ENCODE measurements around the gene KIAA1614. TPM values are rescaled to one million over a fixed set of nuclear protein-coding genes. Genes with fewer than 3 reads are reported as not detected.

KIAA1614 gene
- total RNA-seq, 1 donor from 2014 or later = 0.16 TPM

DNA sequence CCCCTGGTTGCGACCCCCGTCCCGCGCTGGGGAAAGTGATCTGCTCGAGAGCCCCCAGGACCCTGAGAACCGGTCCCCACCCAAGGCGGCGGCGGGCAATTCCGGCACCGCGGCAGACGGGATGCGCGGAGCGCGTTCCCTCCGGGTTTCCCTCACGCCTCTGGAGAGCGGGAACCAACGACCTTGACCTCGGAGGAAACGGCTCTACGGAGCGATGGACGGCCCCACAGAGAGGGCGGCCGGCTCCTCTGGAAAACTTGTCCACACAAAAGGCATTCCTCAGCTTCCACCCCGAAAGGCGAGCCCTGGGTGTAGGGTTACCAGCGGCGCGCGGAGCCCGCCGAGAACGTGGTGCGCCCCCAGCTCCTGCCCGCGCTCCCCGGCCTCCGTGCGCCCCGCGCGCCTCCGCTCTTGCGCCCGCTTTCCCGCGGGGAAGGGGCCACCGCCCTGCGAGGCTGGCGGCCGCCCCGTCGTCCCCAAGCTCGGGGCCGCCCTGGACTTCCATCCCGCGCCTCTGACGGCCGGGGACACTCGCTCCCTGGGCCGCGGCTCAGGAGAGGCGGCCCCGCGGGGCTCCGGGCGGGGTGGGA is 391 bp upstream of the KIAA1614 start:
- H3K9me3 Mint-ChIP-seq = no peaks in the 10 kb centered on the region
- intact Hi-C loops (cut with micrococcal nuclease) = no loop called here
- DNase-seq = no peak
- peaks cover 41% of the 10 kb centered on the region for H3K27me3 Mint-ChIP-seq
- H3K36me3 Mint-ChIP-seq (ENCODE audit: low read depth) = no peaks in the 10 kb centered on the region
- H3K27ac Mint-ChIP-seq = no peak overlapping the region
- H3K4me1 Mint-ChIP-seq = peaks cover 15% of the 10 kb centered on the region
- peak overlapping the region; percentile 66 for H3K4me3 Mint-ChIP-seq

DNA sequence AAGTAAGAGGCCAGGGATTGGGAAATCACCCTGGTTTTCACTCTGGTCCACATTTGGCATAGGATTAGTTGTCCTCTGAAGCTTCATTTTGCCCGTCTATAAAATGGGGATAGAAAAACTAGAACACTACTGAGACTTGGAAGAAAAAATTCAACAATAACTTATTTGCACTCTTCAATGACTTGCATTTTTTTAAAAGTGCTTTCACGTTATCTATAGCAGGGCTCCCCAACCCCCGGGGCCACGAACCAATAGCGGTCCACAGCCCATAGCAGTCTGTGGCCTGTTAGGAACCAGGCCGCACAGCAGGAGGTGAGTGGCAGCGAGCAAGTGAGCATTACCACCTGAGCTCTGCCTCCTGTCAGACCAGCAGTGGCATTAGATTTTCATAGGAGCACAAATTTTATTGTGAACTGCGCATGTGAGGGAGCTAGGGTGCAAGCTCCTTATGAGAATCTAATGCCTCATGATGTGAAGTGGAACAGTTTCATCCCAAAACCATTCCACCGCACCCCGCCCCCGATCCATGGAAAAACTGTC is 2.8 kb downstream of the KIAA1614 start:
- Mint-ChIP-seq H3K9me3 (no peaks in the 10 kb centered on the region), H3K27ac (no peak overlapping the region), H3K4me3 (no peak overlapping the region), H3K36me3 (ENCODE audit: low read depth) (no peaks in the 10 kb centered on the region), H3K4me1 (peaks cover 5% of the 10 kb centered on the region), H3K27me3 (peaks cover 37% of the 10 kb centered on the region)
- no peak for DNase-seq
- intact Hi-C loops (cut with micrococcal nuclease) = no loop called here

DNA sequence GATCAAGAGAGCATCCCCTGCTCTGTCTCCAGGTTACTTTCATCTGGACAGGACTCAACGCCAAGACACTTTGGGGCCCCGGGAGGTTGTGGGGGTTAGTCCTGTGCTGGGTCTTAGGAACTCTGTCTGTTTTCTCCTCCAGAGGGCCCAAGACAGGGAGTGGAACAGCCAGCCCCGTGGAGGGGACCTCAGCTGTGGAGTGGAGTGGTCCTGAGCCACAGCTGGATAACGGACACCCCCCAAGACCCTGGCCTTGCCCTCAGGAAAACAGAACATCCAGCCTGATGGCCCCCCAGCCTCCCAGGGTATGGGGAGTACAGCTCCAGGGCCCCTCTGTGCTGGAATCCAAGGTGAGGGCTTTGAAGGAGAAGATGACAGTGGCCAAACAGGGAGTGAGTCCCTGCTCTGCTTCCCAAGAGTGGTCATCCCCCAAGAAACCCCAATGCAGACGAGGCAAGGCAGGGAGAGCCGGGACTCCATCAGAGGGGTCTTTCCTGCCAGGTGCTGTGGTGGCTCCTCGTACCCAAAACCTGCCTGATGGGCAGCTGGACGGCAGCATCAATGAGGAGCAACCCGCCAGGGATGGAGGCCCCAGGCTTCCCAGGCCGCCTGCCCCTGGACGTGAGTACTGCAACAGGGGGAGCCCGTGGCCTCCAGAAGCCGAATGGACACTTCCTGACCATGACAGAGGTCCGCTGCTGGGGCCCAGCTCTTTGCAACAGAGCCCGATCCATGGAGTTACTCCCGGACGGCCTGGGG is 3.5 kb downstream of the KIAA1614 start:
- no peak for DNase-seq
- H3K36me3 Mint-ChIP-seq (ENCODE audit: low read depth) = no peaks in the 10 kb centered on the region
- H3K27me3 Mint-ChIP-seq = peaks cover 33% of the 10 kb centered on the region
- H3K9me3 Mint-ChIP-seq = no peaks in the 10 kb centered on the region
- no peak overlapping the region for H3K4me3 Mint-ChIP-seq
- intact Hi-C loops (cut with micrococcal nuclease) = no loop called here
- no peak overlapping the region for H3K27ac Mint-ChIP-seq
- H3K4me1 Mint-ChIP-seq = peaks cover 5% of the 10 kb centered on the region

DNA sequence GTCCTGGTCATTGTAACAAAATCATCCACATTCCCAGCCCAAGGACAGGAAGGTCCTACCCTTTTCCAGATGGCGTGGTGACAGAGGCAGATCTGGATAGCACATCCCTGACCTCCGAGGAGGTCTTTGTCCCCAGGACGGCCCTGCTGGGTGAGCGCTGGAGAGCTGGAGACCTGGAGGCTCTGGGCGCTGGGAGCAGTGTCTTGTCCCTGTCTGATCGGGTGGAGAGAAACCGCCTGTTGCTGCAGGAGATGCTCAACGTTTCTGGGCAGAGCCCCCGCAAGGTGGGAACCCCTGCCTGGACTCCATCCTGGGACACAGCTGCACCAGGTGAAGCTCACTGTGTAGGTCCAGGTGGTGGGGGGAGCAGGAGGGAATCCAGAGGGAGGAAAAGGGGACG is 4.1 kb downstream of the KIAA1614 start:
- intact Hi-C loops (cut with micrococcal nuclease) = no loop called here
- DNase-seq = no peak
- H3K36me3 Mint-ChIP-seq (ENCODE audit: low read depth) = no peaks in the 10 kb centered on the region
- peaks cover 3% of the 10 kb centered on the region for H3K4me1 Mint-ChIP-seq
- H3K27ac Mint-ChIP-seq = no peak overlapping the region
- no peaks in the 10 kb centered on the region for H3K9me3 Mint-ChIP-seq
- peaks cover 27% of the 10 kb centered on the region for H3K27me3 Mint-ChIP-seq
- H3K4me3 Mint-ChIP-seq = no peak overlapping the region

DNA sequence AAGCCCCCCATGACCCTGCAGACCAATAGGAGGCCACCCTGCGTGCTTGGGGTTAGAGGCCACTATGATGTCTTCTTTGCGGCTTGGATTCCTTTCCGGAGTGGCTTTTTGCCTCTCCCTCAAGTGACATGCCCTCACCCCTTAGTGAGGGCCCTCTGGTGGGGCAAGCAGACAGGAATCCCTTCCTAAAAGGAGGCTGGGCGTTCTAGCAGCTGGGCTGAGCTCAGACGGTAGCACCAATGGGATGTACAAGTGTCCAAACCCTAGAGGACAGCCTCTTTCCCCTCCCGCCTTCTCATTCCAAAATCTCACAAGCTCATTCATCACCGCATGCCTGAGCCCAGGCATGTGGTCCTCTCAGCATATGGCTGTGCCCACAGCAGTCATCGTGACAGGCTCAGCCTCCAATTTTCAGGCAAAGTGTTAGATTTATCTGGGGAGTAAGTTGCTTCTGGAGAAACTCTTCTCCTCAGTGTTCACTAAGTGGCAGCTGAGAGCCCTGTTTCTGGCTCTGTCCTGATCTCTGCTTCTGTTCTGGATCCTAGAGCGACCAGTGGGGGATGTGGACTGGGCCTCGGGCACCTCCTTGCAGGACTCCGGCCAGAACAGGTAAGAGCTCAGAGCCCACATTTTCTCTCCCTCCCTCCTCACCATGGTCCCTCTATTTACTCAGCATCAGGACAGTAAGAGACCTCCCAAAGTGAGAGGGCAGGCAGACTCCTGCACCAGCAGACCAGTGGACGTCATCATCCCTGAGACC is 4.8 kb downstream of the KIAA1614 start:
- H3K27ac Mint-ChIP-seq = no peak overlapping the region
- H3K4me1 Mint-ChIP-seq = no peaks in the 10 kb centered on the region

DNA sequence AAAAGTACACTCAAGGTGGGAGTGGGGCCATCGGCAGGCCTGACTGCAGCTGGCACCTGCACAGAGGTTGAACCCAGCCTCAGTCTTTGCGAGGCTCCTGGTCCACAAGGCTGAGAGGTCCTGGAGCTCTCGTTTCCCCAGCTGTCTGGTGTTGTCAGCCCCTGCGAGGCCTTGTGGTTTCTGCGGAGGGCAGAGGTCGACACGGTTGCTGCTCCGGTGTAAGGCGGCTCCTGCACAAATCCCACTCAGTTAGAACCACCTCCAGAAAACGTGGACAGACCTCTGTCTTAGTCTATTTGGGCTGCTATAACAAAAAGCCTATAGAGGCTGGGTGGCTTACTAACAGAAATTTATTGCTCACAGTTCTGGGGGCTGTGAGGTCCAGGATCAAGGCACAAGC is 5.8 kb downstream of the KIAA1614 start:
- no peak for DNase-seq
- no peaks in the 10 kb centered on the region for H3K36me3 Mint-ChIP-seq (ENCODE audit: low read depth)
- peaks cover 21% of the 10 kb centered on the region for H3K27me3 Mint-ChIP-seq
- intact Hi-C loops (cut with micrococcal nuclease) = no loop called here
- no peak overlapping the region for H3K27ac Mint-ChIP-seq
- H3K9me3 Mint-ChIP-seq = no peaks in the 10 kb centered on the region
- H3K4me1 Mint-ChIP-seq = no peaks in the 10 kb centered on the region
- no peak overlapping the region for H3K4me3 Mint-ChIP-seq

More for the DNA sequence above, 4.8 kb downstream of the KIAA1614 start:
- intact Hi-C loops (cut with micrococcal nuclease) = no loop called here
- Mint-ChIP-seq H3K36me3 (ENCODE audit: low read depth) (no peaks in the 10 kb centered on the region), H3K4me3 (no peak overlapping the region), H3K27me3 (peaks cover 22% of the 10 kb centered on the region), H3K9me3 (no peaks in the 10 kb centered on the region)
- no peak for DNase-seq

DNA sequence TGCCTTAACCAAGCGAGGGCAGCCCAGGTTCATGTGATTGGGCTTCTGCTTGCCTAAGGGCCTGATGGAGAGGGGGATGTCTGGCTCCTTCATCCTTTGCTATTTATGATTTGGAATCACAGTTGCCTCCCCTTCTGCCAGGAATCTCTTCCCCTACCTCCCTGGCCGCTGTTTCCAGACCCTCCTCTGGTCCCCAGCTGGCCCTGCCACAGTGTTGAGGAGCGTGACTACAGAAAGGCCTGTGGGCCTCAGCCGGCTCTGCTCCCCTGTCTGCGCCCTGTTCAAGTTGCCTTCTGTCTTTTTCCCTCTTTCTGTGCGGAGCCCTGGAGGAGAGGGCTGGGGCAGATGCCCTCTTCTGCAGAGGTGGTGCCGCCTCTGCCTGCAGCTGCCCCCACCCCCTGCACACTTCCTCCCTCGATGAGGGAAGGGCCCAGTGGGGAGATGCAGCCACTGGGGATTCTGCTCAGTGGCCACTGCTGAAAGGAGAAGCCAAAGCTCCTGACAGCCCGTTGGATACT is 6.5 kb downstream of the KIAA1614 start:
- H3K27me3 Mint-ChIP-seq = peaks cover 14% of the 10 kb centered on the region
- intact Hi-C loops (cut with micrococcal nuclease) = no loop called here
- H3K4me1 Mint-ChIP-seq = no peaks in the 10 kb centered on the region
- H3K4me3 Mint-ChIP-seq = no peak overlapping the region
- no peak overlapping the region for H3K27ac Mint-ChIP-seq
- no peaks in the 10 kb centered on the region for H3K36me3 Mint-ChIP-seq (ENCODE audit: low read depth)
- H3K9me3 Mint-ChIP-seq = no peaks in the 10 kb centered on the region
- DNase-seq = no peak

DNA sequence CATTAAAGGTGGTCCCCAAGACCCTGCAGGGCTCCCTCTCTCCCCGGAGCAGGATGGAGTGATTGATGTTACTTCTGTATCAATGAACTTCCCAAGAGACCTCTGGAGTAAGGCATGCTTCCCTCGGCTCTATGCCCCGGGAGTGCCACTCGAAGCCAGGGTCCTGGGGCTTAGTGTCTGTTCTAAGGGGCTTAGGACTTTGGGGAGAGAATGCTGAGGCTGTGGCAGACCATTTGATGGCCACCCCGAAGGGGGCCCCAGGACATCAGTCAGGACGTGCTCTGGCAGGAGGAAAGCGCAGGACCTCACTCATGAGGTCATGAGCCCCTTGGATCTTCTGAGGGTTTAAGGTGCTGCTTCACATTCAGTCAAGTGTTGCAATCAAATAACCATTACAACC is 7.5 kb downstream of the KIAA1614 start:
- Mint-ChIP-seq H3K9me3 (no peaks in the 10 kb centered on the region), H3K27me3 (peaks cover 8% of the 10 kb centered on the region), H3K36me3 (ENCODE audit: low read depth) (no peaks in the 10 kb centered on the region), H3K4me1 (no peaks in the 10 kb centered on the region), H3K27ac (no peak overlapping the region), H3K4me3 (no peak overlapping the region)
- DNase-seq = no peak
- intact Hi-C loops (cut with micrococcal nuclease) = no loop called here

DNA sequence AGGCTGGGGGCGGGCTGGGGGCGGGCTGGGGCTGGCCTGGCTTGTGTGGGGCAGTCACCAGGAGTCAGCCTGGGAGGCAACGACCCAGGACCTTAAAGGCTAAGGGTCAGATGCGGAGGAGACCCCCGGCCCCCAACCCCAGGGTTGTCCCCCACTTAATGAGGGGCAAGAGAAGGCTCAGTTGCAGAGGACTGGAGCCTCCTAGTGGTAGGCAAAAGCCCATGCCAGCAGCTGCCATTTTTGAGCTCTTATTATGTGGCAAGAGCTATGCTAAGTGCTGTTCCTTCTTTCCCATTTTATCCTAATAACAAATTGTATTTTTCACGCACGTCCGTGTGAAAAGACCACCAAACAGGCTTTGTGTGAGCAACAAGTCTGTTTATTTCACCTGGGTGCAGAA is 8.0 kb downstream of the KIAA1614 start:
- no peak overlapping the region for H3K4me3 Mint-ChIP-seq
- no peak for DNase-seq
- H3K36me3 Mint-ChIP-seq (ENCODE audit: low read depth) = no peaks in the 10 kb centered on the region
- H3K9me3 Mint-ChIP-seq = no peaks in the 10 kb centered on the region
- no peak overlapping the region for H3K27ac Mint-ChIP-seq
- intact Hi-C loops (cut with micrococcal nuclease) = no loop called here
- H3K4me1 Mint-ChIP-seq = no peaks in the 10 kb centered on the region
- H3K27me3 Mint-ChIP-seq = peaks cover 3% of the 10 kb centered on the region

DNA sequence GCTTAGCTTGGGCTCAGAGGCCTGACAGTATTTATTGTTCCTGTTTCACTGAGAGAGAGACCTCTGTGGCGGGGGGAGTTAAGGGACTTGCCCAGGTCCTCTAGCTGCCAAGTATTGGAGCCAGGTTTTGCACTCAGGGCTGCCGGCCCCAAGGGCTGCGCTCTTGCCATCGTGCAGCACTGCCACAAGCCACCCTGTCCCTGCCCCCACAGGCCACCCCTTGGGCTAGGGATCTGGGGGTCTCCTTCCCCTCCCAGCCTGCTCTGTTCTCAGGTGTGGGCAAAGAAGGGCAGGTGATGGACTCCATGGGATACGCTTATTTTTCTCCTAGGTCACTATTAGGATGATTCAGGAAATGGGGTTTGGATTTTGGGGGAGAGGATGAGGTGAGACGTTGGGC is 8.7 kb downstream of the KIAA1614 start:
- no peak for DNase-seq
- Mint-ChIP-seq H3K27me3 (peaks cover 3% of the 10 kb centered on the region), H3K27ac (no peak overlapping the region), H3K9me3 (no peaks in the 10 kb centered on the region), H3K36me3 (ENCODE audit: low read depth) (no peaks in the 10 kb centered on the region), H3K4me3 (no peak overlapping the region), H3K4me1 (no peaks in the 10 kb centered on the region)
- intact Hi-C loops (cut with micrococcal nuclease) = no loop called here

DNA sequence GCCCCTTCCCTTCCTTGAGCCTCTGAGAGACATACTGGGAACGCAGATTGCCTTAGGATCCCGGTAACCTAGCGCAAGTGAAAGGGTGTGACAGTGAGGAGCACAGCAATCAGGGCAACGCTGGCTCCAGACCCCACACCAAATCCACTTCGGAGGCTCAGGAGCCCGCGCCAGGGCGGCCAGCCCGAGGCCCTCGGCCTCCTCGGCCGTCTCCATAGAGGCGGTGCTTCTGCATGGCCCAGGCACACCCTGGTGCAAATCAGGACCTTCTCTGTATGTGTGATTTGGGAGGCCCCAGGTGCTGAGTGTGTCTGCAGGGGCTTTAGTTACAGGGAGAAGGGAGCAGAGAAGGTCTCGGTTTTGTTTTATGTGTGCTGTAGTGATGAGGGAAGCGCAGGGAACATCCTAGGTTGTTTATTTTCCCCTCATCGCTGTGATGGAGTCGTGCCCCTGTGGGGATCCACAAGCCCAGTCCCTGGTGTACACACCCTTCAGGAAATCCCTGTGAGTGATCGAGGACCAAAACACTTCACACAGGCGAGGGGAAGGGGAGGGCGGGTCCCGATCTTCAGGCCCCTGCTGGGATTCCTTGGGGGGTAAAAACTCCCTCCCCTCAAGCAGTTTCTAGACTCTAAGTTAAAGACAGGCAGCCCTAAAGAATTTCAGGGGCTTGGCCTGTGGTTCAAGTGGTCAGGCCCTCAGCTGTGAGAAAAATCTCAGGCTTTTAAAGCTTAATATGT is 9.4 kb downstream of the KIAA1614 start:
- Mint-ChIP-seq H3K9me3 (no peaks in the 10 kb centered on the region), H3K27me3 (peaks cover 3% of the 10 kb centered on the region), H3K36me3 (ENCODE audit: low read depth) (no peaks in the 10 kb centered on the region), H3K4me1 (no peaks in the 10 kb centered on the region), H3K27ac (no peak overlapping the region), H3K4me3 (no peak overlapping the region)
- intact Hi-C loops (cut with micrococcal nuclease) = no loop called here
- no peak for DNase-seq

DNA sequence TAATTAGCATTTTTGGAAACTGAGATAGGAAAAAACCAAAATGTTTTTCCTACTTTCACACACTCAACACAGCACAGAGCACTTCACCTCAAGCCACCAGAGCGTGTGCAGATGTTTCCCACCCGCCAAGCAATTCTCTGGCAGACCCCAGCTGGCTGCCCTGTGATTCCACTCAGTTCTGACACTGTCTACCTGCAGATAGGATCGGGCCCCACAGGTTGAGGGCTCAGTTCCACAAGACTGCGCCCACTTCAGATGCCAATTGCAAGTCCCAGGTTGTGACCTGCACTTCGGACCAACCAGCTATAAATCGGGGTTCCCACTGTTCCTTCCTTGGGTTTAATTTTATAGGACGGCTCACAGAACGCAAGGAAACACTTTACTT is 9.9 kb downstream of the KIAA1614 start:
- no peak overlapping the region for H3K27ac Mint-ChIP-seq

DNA sequence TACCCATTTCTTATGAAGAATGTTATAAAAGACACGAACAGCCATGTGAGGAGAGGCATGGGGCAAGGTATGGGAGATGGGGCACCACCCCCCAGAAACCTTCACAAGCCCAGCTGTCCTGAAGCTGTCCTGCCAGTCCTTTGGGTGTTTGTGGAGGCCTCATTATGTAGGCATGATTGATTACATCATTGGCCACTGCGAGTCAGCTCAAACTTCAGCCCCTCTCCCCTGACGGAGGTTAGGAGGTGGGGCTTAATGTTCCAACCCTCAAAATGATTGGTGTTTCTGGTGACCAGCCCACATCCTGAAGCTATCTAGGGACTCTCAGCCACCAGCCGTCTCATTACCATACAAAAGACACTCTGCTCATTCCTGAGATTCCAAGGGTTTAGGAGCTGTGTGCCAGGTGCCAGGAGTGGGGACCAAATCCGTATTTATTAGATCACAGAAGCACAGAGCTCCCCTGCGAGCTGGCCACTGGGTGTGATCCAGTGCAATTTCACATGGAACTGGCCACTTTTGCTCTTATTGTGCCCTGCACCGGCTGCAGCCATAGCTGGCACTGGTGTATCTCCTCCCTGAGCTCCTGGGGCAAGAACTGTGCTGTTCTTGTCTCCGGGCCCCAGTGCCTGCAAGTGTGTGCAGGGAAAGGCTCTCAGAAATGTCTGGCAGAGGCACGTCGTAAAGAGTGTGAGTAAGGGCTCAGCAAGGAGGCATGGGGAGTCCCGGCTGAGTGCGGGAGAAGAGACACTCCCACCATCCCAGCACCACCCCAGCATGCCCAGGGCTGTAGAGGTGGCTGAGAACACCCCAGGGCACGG is 10.5 kb downstream of the KIAA1614 start:
- no peak for DNase-seq
- no peak overlapping the region for H3K4me3 Mint-ChIP-seq
- no peaks in the 10 kb centered on the region for H3K9me3 Mint-ChIP-seq
- H3K4me1 Mint-ChIP-seq = no peaks in the 10 kb centered on the region
- H3K27me3 Mint-ChIP-seq = peaks cover 3% of the 10 kb centered on the region
- H3K27ac Mint-ChIP-seq = no peak overlapping the region
- intact Hi-C loops (cut with micrococcal nuclease) = no loop called here
- no peaks in the 10 kb centered on the region for H3K36me3 Mint-ChIP-seq (ENCODE audit: low read depth)

More for the DNA sequence above, 9.9 kb downstream of the KIAA1614 start:
- no peak for DNase-seq
- Mint-ChIP-seq H3K9me3 (no peaks in the 10 kb centered on the region), H3K27me3 (peaks cover 3% of the 10 kb centered on the region), H3K4me1 (no peaks in the 10 kb centered on the region), H3K4me3 (no peak overlapping the region), H3K36me3 (ENCODE audit: low read depth) (no peaks in the 10 kb centered on the region)
- intact Hi-C loops (cut with micrococcal nuclease) = no loop called here
